Measurements from ENCODE around the gene VSIR. TPM values are rescaled to one million over a fixed set of nuclear protein-coding genes. Genes with fewer than 3 reads are reported as not detected.
A peak's percentile ranks its signal among the peaks of the same experiment; 100 is the strongest.

The VSIR gene
- total RNA-seq, 2 donors from 2014 or later, result 41.2 to 42.8 TPM

GRCh38 chr10:71717551-71717951, 55.8 kb downstream of the VSIR start:
- H3K27ac ChIP-seq, result no peak overlapping the region
- no peak for TF ChIP-seq CTCF (IDR thresholded peaks at IDR 0.05)
- no peak for DNase-seq
- H3K4me3 ChIP-seq, result no peak overlapping the region
- H3K4me1 ChIP-seq, result peaks cover 11% of the 10 kb centered on the region
- no peak overlapping the region for H3K9ac ChIP-seq (ENCODE audit: low read depth in 2 of 2, low read length in 2 of 2)
- no peaks in the 10 kb centered on the region for H3K9me3 ChIP-seq
- H3K27me3 ChIP-seq, result no peaks in the 10 kb centered on the region
- intact Hi-C loops (cut with DNase I), result no loop called here
- H3K36me3 ChIP-seq, result no peaks in the 10 kb centered on the region

- TF ChIP-seq CTCF (IDR thresholded peaks at IDR 0.05), result no peak
- no peak for DNase-seq
- no peak overlapping the region for H3K4me3 ChIP-seq
- H3K4me1 ChIP-seq, result peaks cover 11% of the 10 kb centered on the region
- intact Hi-C loops (cut with DNase I), result no loop called here
- no peak overlapping the region for H3K27ac ChIP-seq
- H3K9ac ChIP-seq (ENCODE audit: low read depth in 2 of 2, low read length in 2 of 2), result no peak overlapping the region
- no peaks in the 10 kb centered on the region for H3K36me3 ChIP-seq
- no peaks in the 10 kb centered on the region for H3K27me3 ChIP-seq
- H3K9me3 ChIP-seq, result no peaks in the 10 kb centered on the region
Observed at GRCh38 chr10:71717056-71717455, 56.3 kb downstream of the VSIR start.

GRCh38 chr10:71716426-71716825, 56.9 kb downstream of the VSIR start:
- no peak for TF ChIP-seq CTCF (IDR thresholded peaks at IDR 0.05)
- H3K4me1 ChIP-seq, result peaks cover 11% of the 10 kb centered on the region
- no peaks in the 10 kb centered on the region for H3K27me3 ChIP-seq
- no peaks in the 10 kb centered on the region for H3K9me3 ChIP-seq
- no peak overlapping the region for H3K27ac ChIP-seq
- intact Hi-C loops (cut with DNase I), result no loop called here
- no peak overlapping the region for H3K9ac ChIP-seq (ENCODE audit: low read depth in 2 of 2, low read length in 2 of 2)
- H3K36me3 ChIP-seq, result no peaks in the 10 kb centered on the region
- no peak overlapping the region for H3K4me3 ChIP-seq
- DNase-seq, result no peak

GRCh38 chr10:71715860-71716259, 57.5 kb downstream of the VSIR start:
- Histone ChIP-seq H3K36me3 (no peaks in the 10 kb centered on the region), H3K9ac (ENCODE audit: low read depth in 2 of 2, low read length in 2 of 2) (no peak overlapping the region), H3K4me1 (peaks cover 11% of the 10 kb centered on the region), H3K4me3 (no peak overlapping the region), H3K27ac (no peak overlapping the region), H3K27me3 (no peaks in the 10 kb centered on the region), H3K9me3 (no peaks in the 10 kb centered on the region)
- DNase-seq, result no peak
- TF ChIP-seq CTCF (IDR thresholded peaks at IDR 0.05), result no peak
- intact Hi-C loops (cut with DNase I), result no loop called here

- no peak overlapping the region for H3K4me3 ChIP-seq
- TF ChIP-seq CTCF (IDR thresholded peaks at IDR 0.05), result no peak
- intact Hi-C loops (cut with DNase I), result no loop called here
- peaks cover 11% of the 10 kb centered on the region for H3K4me1 ChIP-seq
- DNase-seq, result no peak
- H3K27ac ChIP-seq, result peak overlapping the region; percentile 59
- no peaks in the 10 kb centered on the region for H3K27me3 ChIP-seq
- H3K9ac ChIP-seq (ENCODE audit: low read depth in 2 of 2, low read length in 2 of 2), result no peak overlapping the region
- H3K36me3 ChIP-seq, result no peaks in the 10 kb centered on the region
- no peaks in the 10 kb centered on the region for H3K9me3 ChIP-seq
Observed at GRCh38 chr10:71715026-71715425, 58.3 kb downstream of the VSIR start.

GRCh38 chr10:71714592-71714991, 58.7 kb downstream of the VSIR start:
- peak overlapping the region; percentile 59 for H3K27ac ChIP-seq
- H3K27me3 ChIP-seq, result no peaks in the 10 kb centered on the region
- no peak overlapping the region for H3K4me3 ChIP-seq
- H3K36me3 ChIP-seq, result no peaks in the 10 kb centered on the region
- DNase-seq, result no peak
- peak overlapping the region in 1 of 2 donors; percentile 30 for H3K9ac ChIP-seq (ENCODE audit: low read depth in 2 of 2, low read length in 2 of 2)
- intact Hi-C loops (cut with DNase I), result no loop called here
- no peaks in the 10 kb centered on the region for H3K9me3 ChIP-seq
- peaks cover 11% of the 10 kb centered on the region for H3K4me1 ChIP-seq
- TF ChIP-seq CTCF (IDR thresholded peaks at IDR 0.05), result no peak

All from colonic mucosa (tissue), 4 donors.